Nephron progenitor cell (in vitro differentiated cells): ENCODE data around the gene RPRD2.

Source experiments
- DNase-seq: peaks from one replicate; pipeline ENCODE4 v3.0.0; 2021
- H3K27ac Mint-ChIP-seq: 2 replicates; pipeline ENCODE4 v1.8.0; 2021; ENCODE audit warnings: mild to moderate bottlenecking, moderate library complexity, mixed read lengths
- H3K27me3 Mint-ChIP-seq: 2 replicates; pipeline ENCODE4 v1.8.0; 2021; ENCODE audit warnings: mild to moderate bottlenecking, low read depth, mixed read lengths; ENCODE audit not compliant: poor library complexity
- H3K36me3 Mint-ChIP-seq: 2 replicates; pipeline ENCODE4 v1.8.0; 2021; ENCODE audit warnings: low read depth, mixed read lengths
- H3K4me1 Mint-ChIP-seq: 2 replicates; pipeline ENCODE4 v1.8.0; 2021; ENCODE audit warnings: mixed read lengths
- H3K4me3 Mint-ChIP-seq: 2 replicates; pipeline ENCODE4 v1.8.0; 2021; ENCODE audit warnings: mild to moderate bottlenecking, moderate library complexity, mixed read lengths
- H3K9me3 Mint-ChIP-seq: 2 replicates; pipeline ENCODE4 v1.8.0; 2021; ENCODE audit warnings: mild to moderate bottlenecking, moderate library complexity, mixed read lengths
- CTCF ChIP-seq: fragments of 200-600 bp; sonication (generic); IDR thresholded peaks from 2 replicates; pipeline ENCODE4 v1.5.0; 2021; ENCODE audit warnings: antibody characterized with exemption

The RPRD2 gene

GRCh38 chr1:150466964-150467363 lies 103.0 kb downstream of the RPRD2 start:
- Mint-ChIP-seq H3K4me3 (no peak overlapping the region), H3K36me3 (peaks cover 53% of the 10 kb centered on the region), H3K27me3 (no peaks in the 10 kb centered on the region), H3K9me3 (no peaks in the 10 kb centered on the region), H3K4me1 (peaks cover 6% of the 10 kb centered on the region), H3K27ac (no peak overlapping the region)
- TF ChIP-seq CTCF: no peak
- no peak for DNase-seq

GRCh38 chr1:150469291-150469690 lies 105.3 kb downstream of the RPRD2 start:
- Mint-ChIP-seq H3K4me3 (no peak overlapping the region), H3K27ac (no peak overlapping the region), H3K4me1 (peaks cover 29% of the 10 kb centered on the region), H3K9me3 (no peaks in the 10 kb centered on the region), H3K27me3 (no peaks in the 10 kb centered on the region), H3K36me3 (peaks cover 51% of the 10 kb centered on the region)
- no peak for DNase-seq
- TF ChIP-seq CTCF: no peak

- Mint-ChIP-seq H3K36me3 (peaks cover 34% of the 10 kb centered on the region), H3K9me3 (no peaks in the 10 kb centered on the region), H3K4me3 (no peak overlapping the region), H3K27me3 (no peaks in the 10 kb centered on the region), H3K27ac (peak overlapping the region; percentile 90), H3K4me1 (peaks cover 63% of the 10 kb centered on the region)
- no peak for DNase-seq
- no peak for TF ChIP-seq CTCF
Measured at GRCh38 chr1:150472601-150473200, 108.8 kb downstream of the RPRD2 start.

- Mint-ChIP-seq H3K4me1 (peaks cover 73% of the 10 kb centered on the region), H3K9me3 (no peaks in the 10 kb centered on the region), H3K27me3 (no peaks in the 10 kb centered on the region), H3K27ac (peak overlapping the region; percentile 89), H3K36me3 (peaks cover 34% of the 10 kb centered on the region), H3K4me3 (peak overlapping the region; percentile 53)
- no peak for TF ChIP-seq CTCF
- no peak for DNase-seq
Measured at GRCh38 chr1:150473659-150474058, 109.7 kb downstream of the RPRD2 start.

- H3K4me3 Mint-ChIP-seq: peak overlapping the region; percentile 34
- H3K4me1 Mint-ChIP-seq: peaks cover 80% of the 10 kb centered on the region
- no peak for TF ChIP-seq CTCF
- no peak for DNase-seq
- H3K27me3 Mint-ChIP-seq: no peaks in the 10 kb centered on the region
- H3K9me3 Mint-ChIP-seq: no peaks in the 10 kb centered on the region
- H3K27ac Mint-ChIP-seq: peak overlapping the region; percentile 89
- peaks cover 34% of the 10 kb centered on the region for H3K36me3 Mint-ChIP-seq
Measured at GRCh38 chr1:150474869-150475268, 110.9 kb downstream of the RPRD2 start.

- Mint-ChIP-seq H3K4me1 (peaks cover 79% of the 10 kb centered on the region), H3K27ac (peak overlapping the region; percentile 89)
Measured at GRCh38 chr1:150476754-150477153, 112.8 kb downstream of the RPRD2 start.

More at GRCh38 chr1:150476754-150477153, 112.8 kb downstream of the RPRD2 start:
- peaks cover 15% of the 10 kb centered on the region for H3K36me3 Mint-ChIP-seq
- H3K9me3 Mint-ChIP-seq: no peaks in the 10 kb centered on the region
- no peaks in the 10 kb centered on the region for H3K27me3 Mint-ChIP-seq
- peak overlapping the region; percentile 43 for H3K4me3 Mint-ChIP-seq
- no peak for DNase-seq
- no peak for TF ChIP-seq CTCF
